SK-N-SH (cell line): Measurements from ENCODE around the gene NCS1. TPM values are rescaled to one million over a fixed set of nuclear protein-coding genes. Genes with fewer than 3 reads are reported as not detected.

Source experiments
- CTCF ChIA-PET: fragments of 300-600, 350-600 bp; formaldehyde crosslinking; extraction: SDS; loops from one replicate; lab custom pipeline; 2021; lab: Yijun Ruan, JAX
- POLR2A ChIA-PET: fragments of 350-600 bp; sonication (Branson Sonifier 250); formaldehyde crosslinking; extraction: SDS; loops from one replicate; lab custom pipeline; 2020; ENCODE audit warnings: antibody characterized with exemption, inconsistent platforms; lab: Yijun Ruan, JAX
- DNase-seq: peaks from one replicate; pipeline ENCODE4 v3.0.0; 2012
- H2AFZ ChIP-seq: fragments of 200-600 bp; sonication (generic); 2 replicates; pipeline ENCODE4 v1.8.1; 2016; ENCODE audit warnings: antibody characterized with exemption, mild to moderate bottlenecking, low read depth
- H3F3A ChIP-seq: fragments of 200-600 bp; sonication (generic); replicated peaks from 2 replicates; pipeline ENCODE3; 2016; ENCODE audit warnings: antibody characterized with exemption, mild to moderate bottlenecking; ENCODE audit not compliant: insufficient read depth
- H3K27ac ChIP-seq, 2 experiments: fragments of 200-500 bp in 1 of 2; fragments of 200-600 bp in 1 of 2; sonication (Bioruptor generic) in 1 of 2; sonication (generic), shearing (Covaris generic) in 1 of 2; 2 replicates each; pipeline versions ENCODE4 v1.5.1 to v1.6.1; 2014 to 2016; ENCODE audit warnings: low read depth in 2 of 2, inconsistent platforms in 1 of 2, low read length in 1 of 2, mild to moderate bottlenecking in 1 of 2, mixed read lengths in 1 of 2
- H3K27me3 ChIP-seq: fragments of 200-600 bp; sonication (generic), shearing (Covaris generic); 2 replicates; pipeline ENCODE4 v1.6.1; 2016; ENCODE audit warnings: mixed run types; ENCODE audit not compliant: insufficient read depth
- H3K36me3 ChIP-seq, 2 experiments: fragments of 200-500 bp in 1 of 2; fragments of 200-600 bp in 1 of 2; sonication (Bioruptor generic) in 1 of 2; sonication (generic) in 1 of 2; replicated peaks in 1 of 2; 2 replicates each; pipeline versions ENCODE3 to v1.5.1; 2014 to 2016; ENCODE audit warnings: low read length in 1 of 2, mild to moderate bottlenecking in 1 of 2; ENCODE audit not compliant: insufficient read depth in 2 of 2, control insufficient read depth in 1 of 2
- H3K4me1 ChIP-seq, 2 experiments: fragments of 200-500 bp in 1 of 2; fragments of 200-600 bp in 1 of 2; sonication (Bioruptor generic) in 1 of 2; sonication (generic), shearing (Covaris generic) in 1 of 2; 2 replicates each; pipeline versions ENCODE4 v1.5.1 to v1.6.1; 2014 to 2016; ENCODE audit warnings: low read depth in 1 of 2, low read length in 1 of 2, mixed run types in 1 of 2; ENCODE audit not compliant: insufficient read depth in 2 of 2, control insufficient read depth in 1 of 2
- H3K4me2 ChIP-seq: fragments of 200-600 bp; sonication (generic), shearing (Covaris generic); 2 replicates; pipeline ENCODE4 v1.6.1; 2017; ENCODE audit warnings: mixed run types
- H3K4me3 ChIP-seq, 2 experiments: fragments of 200-500 bp in 1 of 2; fragments of 200-600 bp in 1 of 2; sonication (Bioruptor generic) in 1 of 2; sonication (generic), shearing (Covaris generic) in 1 of 2; 2 replicates each; pipeline versions ENCODE4 v1.5.1 to v1.8.1; 2014 to 2016; ENCODE audit warnings: low read depth in 2 of 2, inconsistent platforms in 1 of 2, low read length in 1 of 2, mild to moderate bottlenecking in 1 of 2, mixed read lengths in 1 of 2, moderate library complexity in 1 of 2
- H3K79me2 ChIP-seq: fragments of 200-600 bp; sonication (generic); 2 replicates; pipeline ENCODE4 v1.8.1; 2017; ENCODE audit warnings: mild to moderate bottlenecking; ENCODE audit not compliant: insufficient read depth
- H3K9ac ChIP-seq: fragments of 200-600 bp; sonication (generic); 2 replicates; pipeline ENCODE4 v1.6.1; 2017; ENCODE audit warnings: mixed run types
- H3K9me2 ChIP-seq: fragments of 200-600 bp; sonication (generic); 2 replicates; pipeline ENCODE4 v1.6.1; 2017; ENCODE audit warnings: mixed run types
- H3K9me3 ChIP-seq: fragments of 200-600 bp; sonication (generic); 2 replicates; pipeline ENCODE4 v1.6.1; 2017; ENCODE audit warnings: mixed run types, mild to moderate bottlenecking, moderate library complexity
- H4K20me1 ChIP-seq: fragments of 200-600 bp; sonication (generic); 2 replicates; pipeline ENCODE4 v1.6.1; 2017; ENCODE audit warnings: mild to moderate bottlenecking, mixed run types; ENCODE audit not compliant: insufficient read depth
- CHD2 ChIP-seq: fragments of 150-350 bp; IDR thresholded peaks from 2 replicates; pipeline ENCODE4 v1.6.1; 2018; ENCODE audit warnings: low read length; ENCODE audit not compliant: partially characterized antibody
- CTCF ChIP-seq: fragments of 200-600 bp; sonication (generic); IDR thresholded peaks from 2 replicates; pipeline ENCODE4 v1.6.1; 2017; ENCODE audit warnings: antibody characterized with exemption, mild to moderate bottlenecking, moderate library complexity
- GATA2 ChIP-seq: sonication (generic); formaldehyde crosslinking; IDR thresholded peaks from 2 replicates; pipeline ENCODE4 v1.5.0; 2020; ENCODE audit warnings: mild to moderate bottlenecking, missing genetic modification reagents
- IRF3 ChIP-seq: fragments of 150-350 bp; IDR thresholded peaks from 2 replicates; pipeline ENCODE4 v1.6.1; 2016; ENCODE audit warnings: mild to moderate bottlenecking, low read depth, low read length
- MAX ChIP-seq: IDR thresholded peaks from 2 replicates; pipeline ENCODE4 v1.4.0; 2012; ENCODE audit warnings: low read depth
- NRF1 ChIP-seq: IDR thresholded peaks from 2 replicates; pipeline ENCODE4 v1.6.1; 2012; ENCODE audit warnings: low read depth, mild to moderate bottlenecking, low read length
- PBX3 ChIP-seq: IDR thresholded peaks from 2 replicates; pipeline ENCODE4; 2012
- POLR2AphosphoS5 ChIP-seq: IDR thresholded peaks from 2 replicates; pipeline ENCODE4 v1.6.1; 2012; ENCODE audit warnings: low read depth, low read length
- RAD21 ChIP-seq: IDR thresholded peaks from 2 replicates; pipeline ENCODE4 v1.6.1; 2012; ENCODE audit warnings: mild to moderate bottlenecking, low read length
- RCOR1 ChIP-seq: fragments of 150-350 bp; IDR thresholded peaks from 2 replicates; pipeline ENCODE4 v1.6.1; 2017; ENCODE audit warnings: antibody characterized with exemption, low read length
- RXRA ChIP-seq: IDR thresholded peaks from 2 replicates; pipeline ENCODE4 v1.4.0; 2012; ENCODE audit warnings: low read depth, mild to moderate bottlenecking, borderline replicate concordance
- TAF1 ChIP-seq: IDR thresholded peaks from 2 replicates; pipeline ENCODE4 v1.6.1; 2012; ENCODE audit warnings: low read depth, mild to moderate bottlenecking, low read length, moderate library complexity, borderline replicate concordance
- TCF12 ChIP-seq: IDR thresholded peaks from 2 replicates; pipeline ENCODE4 v1.4.0; 2012
- USF1 ChIP-seq: IDR thresholded peaks from 2 replicates; pipeline ENCODE4 v1.4.0; 2012; ENCODE audit warnings: low read depth, borderline replicate concordance
- ZBTB33 ChIP-seq: IDR thresholded peaks from 2 replicates; pipeline ENCODE4 v1.4.0; 2012; ENCODE audit warnings: low read depth, borderline replicate concordance
- WGBS: methylation state at CpG from one replicate; pipeline ENCODE4 v1.1.6; 2017; ENCODE audit warnings: low lambda C conversion rate; 5-methylcytosine and 5-hydroxymethylcytosine counted together
- polyA plus RNA-seq, 3 experiments: library from polyadenylated mRNA; depleted of rRNA; stranded (reverse); fragments of >200 nt; gene quantifications; 2 replicates each; pipeline ENCODE4 v1.2.3, GENCODE V29; 2012

Gene NCS1
- polyA plus RNA-seq, 1 of the 3 experiments (the other 2 are of a cell fraction), result 40.6 TPM

GRCh38 chr9:130147910-130148309 is 24.3 kb upstream of the NCS1 start:
- TF ChIP-seq MAX (no peak), IRF3 (no peak), RAD21 (no peak), TAF1 (no peak), GATA2 (CRISPR knock-in tag) (no peak), RCOR1 (no peak), POLR2AphosphoS5 (no peak), CTCF (no peak), PBX3 (no peak), RXRA (no peak), ZBTB33 (no peak), NRF1 (no peak), USF1 (no peak), CHD2 (no peak), TCF12 (no peak)
- DNase-seq, result no peak
- no peak overlapping the region for H3K4me3 ChIP-seq
- ChIA-PET POLR2A (no interaction called here), CTCF (interaction anchor here (0.7 kb wide), 1 partner anchor 180 kb away, joined by 3 read pairs; no protein-coding TSS in a partner anchor)
- no peaks in the 10 kb centered on the region for H3K9me3 ChIP-seq
- no peaks in the 10 kb centered on the region for H4K20me1 ChIP-seq
- no peak overlapping the region for H3K4me2 ChIP-seq
- 90% methylated on average over 3 of the region's 3 CpGs for WGBS
- H3K4me1 ChIP-seq, result peaks cover 2 to 9% of the 10 kb centered on the region in 2 experiments; a peak in 2 of 4 replicates
- no peaks in the 10 kb centered on the region for H3K36me3 ChIP-seq
- no peak overlapping the region for H3K9ac ChIP-seq
- no peak overlapping the region for H3K27ac ChIP-seq
- H3K79me2 ChIP-seq, result no peaks in the 10 kb centered on the region
- H3F3A ChIP-seq, result no peaks in the 10 kb centered on the region
- H3K9me2 ChIP-seq, result no peaks in the 10 kb centered on the region
- H2AFZ ChIP-seq, result no peak overlapping the region
- H3K27me3 ChIP-seq, result no peaks in the 10 kb centered on the region
